Uterus (tissue), 4 donors: ENCODE results near the gene P2RX5. TPM values are rescaled to one million over a fixed set of nuclear protein-coding genes. Genes with fewer than 3 reads are reported as not detected.
A peak's percentile ranks its signal among the peaks of the same experiment; 100 is the strongest.

ENCODE experiments used
- DNase-seq, 2 donors: peaks; one replicate each; pipeline ENCODE4 v3.0.0-alpha.2; 2019 to 2020
- H3K27ac ChIP-seq, 2 donors: fragments of 200-600 bp; sonication (generic); 1 replicate in 1 of 2; 2 replicates in 1 of 2; pipeline ENCODE4 v1.5.1; 2016 to 2018
- H3K27me3 ChIP-seq, 2 donors: fragments of 200-600 bp; sonication (generic); one replicate each; pipeline ENCODE4 v1.5.1; 2018 to 2019; ENCODE audit warnings: control low read depth in 1 of 2
- H3K36me3 ChIP-seq, 2 donors: fragments of 200-600 bp; sonication (generic); one replicate each; pipeline ENCODE4 v1.5.1; 2019; ENCODE audit warnings: control low read depth in 1 of 2
- H3K4me1 ChIP-seq, 2 donors: fragments of 200-600 bp; sonication (generic); one replicate each; pipeline ENCODE4 v1.5.1; 2018 to 2019; ENCODE audit warnings: control low read depth in 1 of 2
- H3K4me3 ChIP-seq, 2 donors: fragments of 200-600 bp; sonication (generic); 1 replicate in 1 of 2; 2 replicates in 1 of 2; pipeline ENCODE4 v1.5.1; 2018 to 2019; ENCODE audit warnings: mild to moderate bottlenecking in 1 of 2
- H3K9me3 ChIP-seq, 2 donors: fragments of 200-600 bp; sonication (generic); one replicate each; pipeline ENCODE4 v1.5.1; 2019; ENCODE audit warnings: control low read depth in 1 of 2
- CTCF ChIP-seq, 4 experiments: fragments of 200-600 bp in 2 of 4; fragments of 450-650 bp in 2 of 4; sonication (generic) in 2 of 4; IDR thresholded peaks; one replicate each; pipeline ENCODE4 v1.5.1; 2016 to 2019; ENCODE audit warnings: antibody characterized with exemption in 4 of 4, mild to moderate bottlenecking in 2 of 4, moderate library complexity in 1 of 4
- POLR2A ChIP-seq, 2 donors: fragments of 450-650 bp; IDR thresholded peaks; one replicate each; pipeline ENCODE4 v1.6.1; 2016; ENCODE audit warnings: antibody characterized with exemption in 2 of 2, mild to moderate bottlenecking in 1 of 2, moderate library complexity in 1 of 2
- intact Hi-C: fragments of 100-400 bp; cut with DNase I; formaldehyde crosslinking; loops from one replicate; pipeline ENCODE4 v1.15.1; 2023; ENCODE audit warnings: low total_unique reads
- total RNA-seq, 4 donors: library from RNA; depleted of rRNA in 3 of 4; stranded (reverse); fragments of >200 nt in 3 of 4; gene quantifications; one replicate each; pipeline versions ENCODE4 v1.1.0 to v1.2.4, GENCODE V29; 2014 to 2023
- donor health status: DM: yes; HTN: yes; CAD: no.

The P2RX5 gene
- total RNA-seq, 4 donors from 2014 or later = 0.51 to 8.2 (median 1.1) TPM

- no peaks in the 10 kb centered on the region for H3K36me3 ChIP-seq
- no peaks in the 10 kb centered on the region for H3K4me1 ChIP-seq
- H3K9me3 ChIP-seq = no peaks in the 10 kb centered on the region
- H3K4me3 ChIP-seq = no peak overlapping the region
- TF ChIP-seq POLR2A (IDR thresholded peaks at IDR 0.05) = no peak
- TF ChIP-seq CTCF (IDR thresholded peaks at IDR 0.05) = no peak
- DNase-seq = no peak
- intact Hi-C loops = no loop called here
- no peak overlapping the region for H3K27ac ChIP-seq
- H3K27me3 ChIP-seq = peaks cover 0 to 6% of the 10 kb centered on the region in 2 donors
These were observed 7.1 kb downstream of the P2RX5 start for GRCh38 chr17:3688852-3689261.

DNA sequence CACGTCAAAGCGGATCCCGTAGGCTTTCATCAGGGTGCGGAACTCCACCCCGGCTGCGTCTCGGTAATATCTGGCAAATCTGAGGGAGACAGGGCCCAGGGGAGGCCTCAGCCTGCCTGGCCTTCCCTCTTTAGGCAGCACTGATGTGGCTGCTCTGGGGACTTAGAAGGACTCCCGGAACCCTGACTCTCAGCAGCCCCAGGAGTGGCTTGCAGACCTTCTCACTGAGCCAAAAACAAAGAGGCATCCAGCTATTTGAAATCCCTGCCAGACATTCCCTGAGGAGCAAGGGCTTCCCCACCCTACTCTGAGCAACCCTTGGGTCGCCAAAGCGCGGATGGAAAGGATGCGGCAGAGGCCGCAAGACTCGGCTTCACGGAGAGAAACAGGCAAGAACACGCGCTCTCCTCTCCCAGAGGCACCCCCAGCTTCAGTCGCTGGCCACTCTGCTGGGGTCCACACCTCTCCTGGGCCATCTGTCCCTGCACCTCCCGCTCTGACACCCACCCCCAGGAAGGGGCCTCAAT lies 7.9 kb downstream of the P2RX5 start:
- Histone ChIP-seq H3K27ac (no peak overlapping the region), H3K27me3 (peaks cover 0 to 5% of the 10 kb centered on the region in 2 donors), H3K9me3 (no peaks in the 10 kb centered on the region), H3K36me3 (no peaks in the 10 kb centered on the region), H3K4me1 (no peaks in the 10 kb centered on the region), H3K4me3 (no peak overlapping the region)
- no peak for TF ChIP-seq POLR2A (IDR thresholded peaks at IDR 0.05)
- no peak for TF ChIP-seq CTCF (IDR thresholded peaks at IDR 0.05)
- intact Hi-C loops = no loop called here
- no peak for DNase-seq

DNA sequence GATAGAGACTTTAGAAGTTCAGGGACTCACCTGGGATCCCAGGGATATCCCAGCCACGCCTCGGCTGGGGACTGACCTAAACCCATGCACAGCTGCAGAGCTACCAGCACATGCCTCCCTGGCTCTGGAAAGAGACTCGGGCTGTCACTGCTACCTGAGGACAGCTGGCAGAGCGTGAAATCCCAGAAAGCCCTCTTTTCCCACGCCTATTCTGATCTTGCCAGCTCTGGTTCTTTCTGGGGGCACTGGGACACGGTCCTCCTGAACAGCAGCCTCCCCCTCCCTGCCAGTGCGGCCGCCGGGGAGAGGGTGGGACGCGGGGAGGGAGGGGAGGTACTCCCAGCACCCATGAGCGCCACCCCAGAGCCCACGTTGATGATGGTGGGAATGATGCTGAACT lies 10.8 kb downstream of the P2RX5 start:
- intact Hi-C loops = no loop called here
- Histone ChIP-seq H3K4me3 (no peak overlapping the region), H3K36me3 (no peaks in the 10 kb centered on the region), H3K27me3 (no peaks in the 10 kb centered on the region), H3K9me3 (no peaks in the 10 kb centered on the region), H3K27ac (no peak overlapping the region), H3K4me1 (no peaks in the 10 kb centered on the region)
- no peak for TF ChIP-seq POLR2A (IDR thresholded peaks at IDR 0.05)
- no peak for TF ChIP-seq CTCF (IDR thresholded peaks at IDR 0.05)
- no peak for DNase-seq

DNA sequence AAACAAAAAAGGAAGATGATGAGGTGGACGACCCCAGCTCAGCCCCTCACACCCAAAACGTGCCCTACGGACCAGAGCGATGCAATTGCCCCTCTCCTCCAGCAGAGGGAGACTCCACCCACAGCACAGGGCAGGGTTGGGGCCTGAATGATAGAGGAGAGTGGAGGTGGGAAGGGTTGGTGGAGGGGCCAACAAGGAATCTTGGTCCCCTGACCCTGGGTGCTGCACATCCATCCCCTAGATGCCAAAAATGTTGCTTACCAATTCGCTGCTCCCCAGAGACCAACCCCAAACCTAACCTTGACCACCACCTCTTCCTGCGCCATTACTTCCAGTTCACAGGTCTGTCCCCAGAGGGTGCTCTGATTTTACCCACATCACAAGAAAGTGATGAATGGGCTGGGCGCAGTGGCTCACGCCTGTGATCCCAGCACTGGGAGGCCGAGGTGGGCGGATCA lies 12.9 kb downstream of the P2RX5 start:
- Histone ChIP-seq H3K27ac (no peak overlapping the region), H3K4me3 (no peak overlapping the region), H3K27me3 (no peaks in the 10 kb centered on the region), H3K9me3 (no peaks in the 10 kb centered on the region), H3K36me3 (no peaks in the 10 kb centered on the region), H3K4me1 (no peaks in the 10 kb centered on the region)
- intact Hi-C loops = no loop called here
- TF ChIP-seq CTCF (IDR thresholded peaks at IDR 0.05) (peak; percentile 42 to 59 (median 50)), POLR2A (IDR thresholded peaks at IDR 0.05) (no peak)
- DNase-seq = no peak

- intact Hi-C loops = no loop called here
- TF ChIP-seq POLR2A (IDR thresholded peaks at IDR 0.05) (no peak), CTCF (IDR thresholded peaks at IDR 0.05) (no peak)
- Histone ChIP-seq H3K27me3 (no peaks in the 10 kb centered on the region), H3K9me3 (no peaks in the 10 kb centered on the region), H3K4me3 (no peak overlapping the region), H3K27ac (no peak overlapping the region), H3K4me1 (no peaks in the 10 kb centered on the region), H3K36me3 (no peaks in the 10 kb centered on the region)
- no peak for DNase-seq
These were observed 13.9 kb downstream of the P2RX5 start for GRCh38 chr17:3682033-3682432.
